GM21619 (cell line): ENCODE data around the gene MBTPS2.

Source experiments
- ATAC-seq: cut with Tn5 transposase; IDR thresholded peaks from one replicate; pipeline ENCODE4 v1.9.1; 2021; ENCODE audit not compliant: unreplicated experiment

Gene MBTPS2

DNA sequence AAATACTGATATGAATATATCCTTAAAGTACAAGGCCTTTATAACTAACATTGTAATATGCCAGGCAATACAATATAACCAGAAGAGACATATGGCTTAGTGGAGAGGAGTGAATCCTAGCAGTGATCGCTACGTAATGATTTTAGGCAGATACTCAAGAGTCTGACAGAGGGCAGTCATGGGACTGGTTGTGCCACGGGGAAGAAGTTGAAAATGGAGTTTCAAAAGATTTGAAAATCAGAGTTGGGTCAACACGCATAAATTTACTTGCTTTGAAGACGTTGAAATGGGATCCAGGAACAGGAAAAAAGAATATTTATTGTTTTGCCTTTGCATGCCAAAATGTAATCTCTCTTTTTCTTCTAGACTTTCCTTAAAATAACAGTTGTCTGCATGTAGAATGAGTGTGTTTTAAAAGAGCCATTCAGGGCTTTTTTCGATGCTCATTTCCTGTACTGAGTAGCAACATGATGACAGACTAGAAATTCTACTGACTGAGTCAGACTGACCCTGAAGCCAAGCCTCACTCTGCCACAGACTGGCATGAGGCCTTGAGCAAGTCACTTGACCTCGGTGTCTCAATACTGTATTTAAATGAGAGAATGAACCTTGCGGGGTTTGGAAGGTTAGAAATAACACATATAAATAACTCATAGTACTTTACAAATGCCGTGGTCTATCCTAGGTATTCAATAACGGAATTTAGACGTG, 93.0 kb downstream of the MBTPS2 start:
- no peak for ATAC-seq

- no peak for ATAC-seq
Observed at GRCh38 chrX:21933077-21933476, 93.7 kb downstream of the MBTPS2 start.

DNA sequence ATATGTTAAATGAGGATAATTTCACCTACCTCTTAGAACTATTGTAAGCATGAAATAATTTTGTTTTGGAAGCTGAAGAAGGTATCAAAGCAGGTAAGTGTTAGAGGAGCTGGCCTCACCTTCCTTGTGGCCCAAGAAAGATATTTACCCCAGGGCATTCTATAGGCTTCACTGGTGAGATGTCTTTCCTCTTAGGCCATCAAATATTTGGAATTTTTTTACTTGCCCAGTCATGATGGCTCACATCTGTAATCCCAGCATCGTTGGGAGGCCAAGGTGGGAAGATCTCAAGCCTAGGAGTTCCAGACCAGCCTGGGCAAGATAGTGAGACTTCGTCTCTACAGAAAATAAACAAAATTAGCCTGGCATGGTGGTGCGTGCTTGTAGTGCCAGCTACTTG, 95.0 kb downstream of the MBTPS2 start:
- ATAC-seq = no peak
